HepG2 (cell line): ENCODE data around the gene CCDC57. TPM values are rescaled to one million over a fixed set of nuclear protein-coding genes. Genes with fewer than 3 reads are reported as not detected.
A peak's percentile ranks its signal among the peaks of the same experiment; 100 is the strongest.

Experiments used
- HCFC1 ChIP-seq: fragments of 150-350 bp; IDR thresholded peaks from 2 replicates; pipeline ENCODE4 v1.6.1; 2014; ENCODE audit warnings: low read depth, low read length
- NRL ChIP-seq: sonication (generic); formaldehyde crosslinking; IDR thresholded peaks from 2 replicates; pipeline ENCODE4 v1.5.0; 2020; ENCODE audit warnings: missing genetic modification reagents, mild to moderate bottlenecking, moderate library complexity, borderline replicate concordance
- POGZ ChIP-seq: sonication (generic); formaldehyde crosslinking; IDR thresholded peaks from 2 replicates; pipeline ENCODE4 v1.4.0; 2020; ENCODE audit warnings: mild to moderate bottlenecking, missing genetic modification reagents
- U2AF2 ChIP-seq: fragments of 200-400 bp; formaldehyde crosslinking; IDR thresholded peaks from 2 replicates; pipeline ENCODE4 v1.6.1; 2017; ENCODE audit warnings: low read depth, mild to moderate bottlenecking, low read length
- ZFP90 ChIP-seq: sonication (generic); formaldehyde crosslinking; IDR thresholded peaks from 2 replicates; pipeline ENCODE4 v1.8.0; 2022; ENCODE audit warnings: missing genetic modification reagents, mild to moderate bottlenecking, inconsistent platforms, borderline replicate concordance
- ZMYM2 ChIP-seq: sonication (generic); formaldehyde crosslinking; IDR thresholded peaks from 2 replicates; pipeline ENCODE4 v1.8.0; 2022; ENCODE audit warnings: mild to moderate bottlenecking, missing genetic modification reagents
- ZNF251 ChIP-seq: sonication (generic); formaldehyde crosslinking; IDR thresholded peaks from 2 replicates; pipeline ENCODE4 v1.9.0; 2021; ENCODE audit warnings: mild to moderate bottlenecking, missing genetic modification reagents
- ZNF274 ChIP-seq: sonication (generic); formaldehyde crosslinking; IDR thresholded peaks from 2 replicates; pipeline ENCODE4 v1.5.1; 2020; ENCODE audit warnings: mild to moderate bottlenecking, missing genetic modification reagents
- ZNF747 ChIP-seq: sonication (generic); formaldehyde crosslinking; IDR thresholded peaks from 2 replicates; pipeline ENCODE4 v1.8.1; 2023; ENCODE audit warnings: missing genetic modification reagents, mild to moderate bottlenecking, borderline replicate concordance
- polyA plus RNA-seq, 8 experiments: library from polyadenylated mRNA; depleted of rRNA in 3 of 8; stranded (reverse) in 7 of 8; unstranded in 1 of 8; fragments of >200 nt; fragmentation: Illumina TruSeq in 4 of 8; extraction: Trizol in 4 of 8; gene quantifications; 2 replicates each; pipeline versions ENCODE4 v1.2.1 to v1.2.3, GENCODE V29; 2011 to 2016; ENCODE audit warnings: low read depth in 4 of 8, missing spikeins in 1 of 8, mixed read lengths in 1 of 8; ENCODE audit not compliant: insufficient read depth in 1 of 8
- total RNA-seq, 5 experiments: library from RNA; depleted of rRNA; stranded (reverse); fragments of >200 nt; fragmentation: Illumina TruSeq; extraction: Trizol; gene quantifications; 2 replicates each; pipeline ENCODE4 v1.2.3, GENCODE V29; 2016; ENCODE audit warnings: low read depth in 1 of 5
- TF ChIP-seq, protein P1 (sequence below): sonication (generic); formaldehyde crosslinking; IDR thresholded peaks from 2 replicates; pipeline ENCODE4 v1.5.1; 2020; ENCODE audit warnings: missing genetic modification reagents, mild to moderate bottlenecking, borderline replicate concordance
- TF ChIP-seq, protein P2 (sequence below): IDR thresholded peaks from 2 replicates; pipeline ENCODE4 v1.6.1; 2016; ENCODE audit warnings: low read depth, borderline replicate concordance
- TF ChIP-seq, protein P3 (sequence below): sonication (generic); formaldehyde crosslinking; IDR thresholded peaks from 2 replicates; pipeline ENCODE4 v1.4.0; 2020; ENCODE audit warnings: missing genetic modification reagents
- TF ChIP-seq, protein P4 (sequence below): sonication (generic); formaldehyde crosslinking; IDR thresholded peaks from one replicate; pipeline ENCODE4 v1.5.1; 2020; ENCODE audit warnings: mild to moderate bottlenecking, missing genetic modification reagents; ENCODE audit errors: not compliant biosample characterization
- TF ChIP-seq, protein P5 (sequence below): sonication (generic); formaldehyde crosslinking; IDR thresholded peaks from 2 replicates; pipeline ENCODE4 v1.4.0; 2020; ENCODE audit warnings: missing genetic modification reagents, borderline replicate concordance

Gene CCDC57
- total and polyA plus RNA-seq, 2 of the 13 experiments (the other 11 are each of a cell fraction or from before 2014, with no cell fraction given), result 59.3 to 59.9 TPM

DNA sequence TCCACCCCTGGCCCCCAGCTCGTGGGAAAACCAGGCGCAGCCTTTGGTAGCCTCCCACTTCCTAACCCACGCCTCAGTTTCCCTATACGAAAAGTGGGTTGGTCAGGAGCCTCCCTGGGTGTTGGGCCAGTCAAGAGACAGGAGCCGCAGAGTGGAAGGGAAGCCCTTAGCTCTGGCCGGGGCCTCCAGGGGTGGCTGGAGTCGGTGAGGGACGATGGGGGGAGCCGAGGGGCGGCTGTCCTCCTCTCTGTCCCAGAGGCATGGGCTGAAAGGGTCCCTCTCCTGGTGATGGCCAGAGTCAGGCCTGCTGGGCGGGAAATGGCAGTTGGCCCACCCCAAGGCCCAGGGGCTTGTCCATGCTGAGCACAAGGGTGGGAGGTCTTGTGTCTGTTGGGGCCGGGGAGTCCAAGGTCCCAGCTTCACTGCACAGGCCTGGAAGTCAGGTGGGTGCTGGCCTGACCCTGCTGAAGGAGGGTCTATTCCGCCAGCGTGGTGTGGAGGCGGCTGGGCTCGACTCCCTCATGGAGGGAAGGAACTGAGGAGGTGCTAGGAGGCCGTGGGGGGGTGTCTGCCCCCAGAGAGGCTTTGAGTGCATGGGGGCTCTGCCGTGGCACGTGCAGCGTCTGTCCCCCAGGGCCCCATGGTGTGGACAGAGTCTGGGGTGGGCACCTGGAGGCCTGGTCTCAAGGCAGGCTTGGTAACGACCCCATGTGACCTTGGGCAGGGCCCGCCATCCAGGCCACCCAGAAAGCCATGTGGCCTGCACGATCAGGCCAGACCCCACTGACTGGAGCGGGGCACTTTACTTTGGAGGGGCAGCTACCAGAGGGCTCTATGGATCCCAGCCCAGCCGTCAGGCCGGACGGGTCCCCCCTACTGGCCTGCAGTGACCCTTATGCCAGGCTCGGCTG lies 17.3 kb upstream of the CCDC57 start (continued):
- TF ChIP-seq ZNF251 (CRISPR knock-in tag) (0 out of 2 replicates have a peak, but pooled peaks have one; percentile 7), ZNF274 (peak; percentile 38), POGZ (CRISPR knock-in tag) (no peak), ZFP90 (no peak; the same call in 1 of the 2 replicates), U2AF2 (no peak), ZMYM2 (no peak), NRL (no peak; the same call in 1 of the 2 replicates), ZNF747 (CRISPR knock-in tag) (no peak; the same call in 1 of the 2 replicates), HCFC1 (no peak)
- TF ChIP-seq, protein P1, sequence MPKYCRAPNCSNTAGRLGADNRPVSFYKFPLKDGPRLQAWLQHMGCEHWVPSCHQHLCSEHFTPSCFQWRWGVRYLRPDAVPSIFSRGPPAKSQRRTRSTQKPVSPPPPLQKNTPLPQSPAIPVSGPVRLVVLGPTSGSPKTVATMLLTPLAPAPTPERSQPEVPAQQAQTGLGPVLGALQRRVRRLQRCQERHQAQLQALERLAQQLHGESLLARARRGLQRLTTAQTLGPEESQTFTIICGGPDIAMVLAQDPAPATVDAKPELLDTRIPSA (CRISPR knock-in tag), result peak; percentile 70; the same call in 1 of the 2 replicates
- TF ChIP-seq, protein P2, sequence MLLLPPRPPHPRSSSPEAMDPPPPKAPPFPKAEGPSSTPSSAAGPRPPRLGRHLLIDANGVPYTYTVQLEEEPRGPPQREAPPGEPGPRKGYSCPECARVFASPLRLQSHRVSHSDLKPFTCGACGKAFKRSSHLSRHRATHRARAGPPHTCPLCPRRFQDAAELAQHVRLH (CRISPR knock-in tag), result no peak
- TF ChIP-seq, protein P3, sequence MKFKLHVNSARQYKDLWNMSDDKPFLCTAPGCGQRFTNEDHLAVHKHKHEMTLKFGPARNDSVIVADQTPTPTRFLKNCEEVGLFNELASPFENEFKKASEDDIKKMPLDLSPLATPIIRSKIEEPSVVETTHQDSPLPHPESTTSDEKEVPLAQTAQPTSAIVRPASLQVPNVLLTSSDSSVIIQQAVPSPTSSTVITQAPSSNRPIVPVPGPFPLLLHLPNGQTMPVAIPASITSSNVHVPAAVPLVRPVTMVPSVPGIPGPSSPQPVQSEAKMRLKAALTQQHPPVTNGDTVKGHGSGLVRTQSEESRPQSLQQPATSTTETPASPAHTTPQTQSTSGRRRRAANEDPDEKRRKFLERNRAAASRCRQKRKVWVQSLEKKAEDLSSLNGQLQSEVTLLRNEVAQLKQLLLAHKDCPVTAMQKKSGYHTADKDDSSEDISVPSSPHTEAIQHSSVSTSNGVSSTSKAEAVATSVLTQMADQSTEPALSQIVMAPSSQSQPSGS, result no peak
- TF ChIP-seq, protein P4, sequence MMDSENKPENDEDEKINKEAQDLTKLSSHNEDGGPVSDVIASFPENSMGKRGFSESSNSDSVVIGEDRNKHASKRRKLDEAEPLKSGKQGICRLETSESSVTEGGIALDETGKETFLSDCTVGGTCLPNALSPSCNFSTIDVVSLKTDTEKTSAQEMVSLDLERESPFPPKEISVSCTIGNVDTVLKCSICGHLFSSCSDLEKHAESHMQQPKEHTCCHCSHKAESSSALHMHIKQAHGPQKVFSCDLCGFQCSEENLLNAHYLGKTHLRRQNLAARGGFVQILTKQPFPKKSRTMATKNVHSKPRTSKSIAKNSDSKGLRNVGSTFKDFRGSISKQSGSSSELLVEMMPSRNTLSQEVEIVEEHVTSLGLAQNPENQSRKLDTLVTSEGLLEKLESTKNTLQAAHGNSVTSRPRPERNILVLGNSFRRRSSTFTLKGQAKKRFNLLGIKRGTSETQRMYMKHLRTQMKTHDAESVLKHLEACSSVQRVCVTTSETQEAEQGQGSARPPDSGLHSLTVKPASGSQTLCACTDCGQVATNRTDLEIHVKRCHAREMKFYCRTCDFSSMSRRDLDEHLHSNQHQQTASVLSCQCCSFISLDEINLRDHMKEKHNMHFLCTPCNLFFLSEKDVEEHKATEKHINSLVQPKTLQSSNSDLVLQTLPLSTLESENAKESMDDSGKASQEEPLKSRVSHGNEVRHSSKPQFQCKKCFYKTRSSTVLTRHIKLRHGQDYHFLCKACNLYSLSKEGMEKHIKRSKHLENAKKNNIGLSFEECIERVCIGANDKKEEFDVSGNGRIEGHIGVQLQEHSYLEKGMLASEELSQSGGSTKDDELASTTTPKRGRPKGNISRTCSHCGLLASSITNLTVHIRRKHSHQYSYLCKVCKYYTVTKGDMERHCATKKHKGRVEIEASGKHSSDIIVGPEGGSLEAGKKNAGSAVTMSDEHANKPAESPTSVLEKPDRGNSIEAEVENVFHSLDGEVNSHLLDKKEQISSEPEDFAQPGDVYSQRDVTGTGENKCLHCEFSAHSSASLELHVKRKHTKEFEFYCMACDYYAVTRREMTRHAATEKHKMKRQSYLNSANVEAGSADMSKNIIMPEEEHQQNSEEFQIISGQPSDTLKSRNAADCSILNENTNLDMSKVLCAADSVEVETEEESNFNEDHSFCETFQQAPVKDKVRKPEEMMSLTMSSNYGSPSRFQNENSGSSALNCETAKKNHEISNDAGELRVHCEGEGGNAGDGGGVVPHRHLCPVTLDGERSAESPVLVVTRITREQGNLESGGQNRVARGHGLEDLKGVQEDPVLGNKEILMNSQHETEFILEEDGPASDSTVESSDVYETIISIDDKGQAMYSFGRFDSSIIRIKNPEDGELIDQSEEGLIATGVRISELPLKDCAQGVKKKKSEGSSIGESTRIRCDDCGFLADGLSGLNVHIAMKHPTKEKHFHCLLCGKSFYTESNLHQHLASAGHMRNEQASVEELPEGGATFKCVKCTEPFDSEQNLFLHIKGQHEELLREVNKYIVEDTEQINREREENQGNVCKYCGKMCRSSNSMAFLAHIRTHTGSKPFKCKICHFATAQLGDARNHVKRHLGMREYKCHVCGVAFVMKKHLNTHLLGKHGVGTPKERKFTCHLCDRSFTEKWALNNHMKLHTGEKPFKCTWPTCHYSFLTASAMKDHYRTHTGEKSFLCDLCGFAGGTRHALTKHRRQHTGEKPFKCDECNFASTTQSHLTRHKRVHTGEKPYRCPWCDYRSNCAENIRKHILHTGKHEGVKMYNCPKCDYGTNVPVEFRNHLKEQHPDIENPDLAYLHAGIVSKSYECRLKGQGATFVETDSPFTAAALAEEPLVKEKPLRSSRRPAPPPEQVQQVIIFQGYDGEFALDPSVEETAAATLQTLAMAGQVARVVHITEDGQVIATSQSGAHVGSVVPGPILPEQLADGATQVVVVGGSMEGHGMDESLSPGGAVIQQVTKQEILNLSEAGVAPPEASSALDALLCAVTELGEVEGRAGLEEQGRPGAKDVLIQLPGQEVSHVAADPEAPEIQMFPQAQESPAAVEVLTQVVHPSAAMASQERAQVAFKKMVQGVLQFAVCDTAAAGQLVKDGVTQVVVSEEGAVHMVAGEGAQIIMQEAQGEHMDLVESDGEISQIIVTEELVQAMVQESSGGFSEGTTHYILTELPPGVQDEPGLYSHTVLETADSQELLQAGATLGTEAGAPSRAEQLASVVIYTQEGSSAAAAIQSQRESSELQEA, result no peak
- TF ChIP-seq, protein P5, sequence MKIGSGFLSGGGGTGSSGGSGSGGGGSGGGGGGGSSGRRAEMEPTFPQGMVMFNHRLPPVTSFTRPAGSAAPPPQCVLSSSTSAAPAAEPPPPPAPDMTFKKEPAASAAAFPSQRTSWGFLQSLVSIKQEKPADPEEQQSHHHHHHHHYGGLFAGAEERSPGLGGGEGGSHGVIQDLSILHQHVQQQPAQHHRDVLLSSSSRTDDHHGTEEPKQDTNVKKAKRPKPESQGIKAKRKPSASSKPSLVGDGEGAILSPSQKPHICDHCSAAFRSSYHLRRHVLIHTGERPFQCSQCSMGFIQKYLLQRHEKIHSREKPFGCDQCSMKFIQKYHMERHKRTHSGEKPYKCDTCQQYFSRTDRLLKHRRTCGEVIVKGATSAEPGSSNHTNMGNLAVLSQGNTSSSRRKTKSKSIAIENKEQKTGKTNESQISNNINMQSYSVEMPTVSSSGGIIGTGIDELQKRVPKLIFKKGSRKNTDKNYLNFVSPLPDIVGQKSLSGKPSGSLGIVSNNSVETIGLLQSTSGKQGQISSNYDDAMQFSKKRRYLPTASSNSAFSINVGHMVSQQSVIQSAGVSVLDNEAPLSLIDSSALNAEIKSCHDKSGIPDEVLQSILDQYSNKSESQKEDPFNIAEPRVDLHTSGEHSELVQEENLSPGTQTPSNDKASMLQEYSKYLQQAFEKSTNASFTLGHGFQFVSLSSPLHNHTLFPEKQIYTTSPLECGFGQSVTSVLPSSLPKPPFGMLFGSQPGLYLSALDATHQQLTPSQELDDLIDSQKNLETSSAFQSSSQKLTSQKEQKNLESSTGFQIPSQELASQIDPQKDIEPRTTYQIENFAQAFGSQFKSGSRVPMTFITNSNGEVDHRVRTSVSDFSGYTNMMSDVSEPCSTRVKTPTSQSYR (CRISPR knock-in tag), result no peak
